ENCODE measurements around the gene EVX1.

GRCh38 chr7:27202862-27203134, 39.8 kb upstream of the EVX1 start:
- TF ChIP-seq CTCF (IDR thresholded peaks at IDR 0.05) (no peak), POLR2A (IDR thresholded peaks at IDR 0.05) (no peak)

Data from thyroid gland (tissue), 4 donors.